Mesendoderm (in vitro differentiated cells): ENCODE results near the gene ADRA2B.
"Not testable (repeated sequence)": the region's sequence is repeated elsewhere in the genome, so short reads cannot be mapped to it uniquely, and the experiment has no call there.

Source experiments
- DNase-seq: peaks from one replicate; pipeline ENCODE4 v3.0.0; 2013
- H2AK5ac ChIP-seq: 2 replicates; pipeline ENCODE4 v1.6.1; 2013; ENCODE audit warnings: low read length, inconsistent platforms
- H2BK120ac ChIP-seq: 2 replicates; pipeline ENCODE4 v1.6.1; 2013; ENCODE audit warnings: low read depth, mild to moderate bottlenecking, low read length, moderate library complexity, mixed read lengths
- H2BK15ac ChIP-seq: replicated peaks from 2 replicates; pipeline ENCODE4 v1.6.1; 2013; ENCODE audit warnings: low read depth, mild to moderate bottlenecking, moderate library complexity
- H2BK5ac ChIP-seq: 2 replicates; pipeline ENCODE4 v1.6.1; 2013; ENCODE audit warnings: low read length, inconsistent platforms
- H3K18ac ChIP-seq: 2 replicates; pipeline ENCODE4 v1.6.1; 2013; ENCODE audit warnings: mild to moderate bottlenecking, low read length, mixed read lengths
- H3K23ac ChIP-seq: one replicate; pipeline ENCODE4 v1.6.1; 2013; ENCODE audit warnings: low read length
- H3K27ac ChIP-seq: 2 replicates; pipeline ENCODE4 v1.5.1; 2013; ENCODE audit warnings: low read depth, mild to moderate bottlenecking, inconsistent platforms, low read length, moderate library complexity
- H3K27me3 ChIP-seq: 2 replicates; pipeline ENCODE4 v1.6.1; 2013; ENCODE audit warnings: low read length, control low read depth, mild to moderate bottlenecking, inconsistent platforms; ENCODE audit not compliant: insufficient read depth, poor library complexity
- H3K36me3 ChIP-seq: 2 replicates; pipeline ENCODE4 v1.6.1; 2013; ENCODE audit warnings: low read length, inconsistent platforms; ENCODE audit not compliant: control insufficient read depth, insufficient read depth
- H3K4ac ChIP-seq: one replicate; pipeline ENCODE4 v1.6.1; 2013; ENCODE audit warnings: low read depth, mild to moderate bottlenecking, low read length, moderate library complexity
- H3K4me1 ChIP-seq: 2 replicates; pipeline ENCODE4 v1.6.1; 2013; ENCODE audit warnings: low read depth, low read length, inconsistent platforms; ENCODE audit not compliant: control insufficient read depth
- H3K4me2 ChIP-seq: 2 replicates; pipeline ENCODE4 v1.6.1; 2013; ENCODE audit warnings: low read length
- H3K4me3 ChIP-seq: 2 replicates; pipeline ENCODE4 v1.5.1; 2013; ENCODE audit warnings: mild to moderate bottlenecking, low read length
- H3K56ac ChIP-seq: one replicate; pipeline ENCODE4 v1.6.1; 2013; ENCODE audit warnings: low read length
- H3K79me1 ChIP-seq: 2 replicates; pipeline ENCODE4 v1.6.1; 2013; ENCODE audit warnings: low read length, inconsistent platforms
- H3K79me2 ChIP-seq: 2 replicates; pipeline ENCODE4 v1.6.1; 2013; ENCODE audit warnings: mild to moderate bottlenecking, low read length; ENCODE audit not compliant: control insufficient read depth, insufficient read depth
- H3K9ac ChIP-seq: 2 replicates; pipeline ENCODE4 v1.6.1; 2013; ENCODE audit warnings: low read length, inconsistent platforms
- H4K5ac ChIP-seq: one replicate; pipeline ENCODE4 v1.6.1; 2013; ENCODE audit warnings: low read length
- H4K8ac ChIP-seq: one replicate; pipeline ENCODE4 v1.6.1; 2013; ENCODE audit warnings: low read depth, mild to moderate bottlenecking, control low read depth, low read length, moderate library complexity
- WGBS: extraction: QIAGEN DNeasy Blood & Tissue Kit; methylation state at CpG from one replicate; pipeline ENCODE4 v1.1.7; 2013; ENCODE audit warnings: low lambda C conversion rate, missing lambda C conversion rate; ENCODE audit not compliant: insufficient coverage; ENCODE audit errors: extremely low coverage; 5-methylcytosine and 5-hydroxymethylcytosine counted together

ADRA2B gene

GRCh38 chr2:96089356-96090195, 26.8 kb downstream of the ADRA2B start:
- Histone ChIP-seq H3K27ac (no peak overlapping the region), H3K4ac (no peak overlapping the region), H4K8ac (no peak overlapping the region), H2BK15ac (no peak overlapping the region), H4K5ac (no peak overlapping the region), H2BK5ac (no peak overlapping the region), H3K4me2 (no peak overlapping the region), H3K4me1 (peaks cover 2% of the 10 kb centered on the region), H2BK120ac (no peak overlapping the region), H3K56ac (no peak overlapping the region), H2AK5ac (no peak overlapping the region), H3K9ac (no peak overlapping the region), H3K27me3 (no peaks in the 10 kb centered on the region), H3K79me1 (no peaks in the 10 kb centered on the region), H3K23ac (no peak overlapping the region), H3K79me2 (no peaks in the 10 kb centered on the region), H3K36me3 (no peaks in the 10 kb centered on the region), H3K4me3 (no peak overlapping the region), H3K18ac (no peak overlapping the region)
- DNase-seq, result no peak
- no CpG with 5 or more reads among the region's 22 CpGs for WGBS

- H4K8ac ChIP-seq, result no peak overlapping the region
- no peak for DNase-seq
- no peak overlapping the region for H2AK5ac ChIP-seq
- no CpG with 5 or more reads among the region's 19 CpGs for WGBS
- no peaks in the 10 kb centered on the region for H3K79me1 ChIP-seq
- H4K5ac ChIP-seq, result no peak overlapping the region
- H2BK15ac ChIP-seq, result no peak overlapping the region
- H3K4me1 ChIP-seq, result peaks cover 2% of the 10 kb centered on the region
- H2BK5ac ChIP-seq, result no peak overlapping the region
- no peaks in the 10 kb centered on the region for H3K79me2 ChIP-seq
- H3K27me3 ChIP-seq, result no peaks in the 10 kb centered on the region
- H2BK120ac ChIP-seq, result no peak overlapping the region
- H3K18ac ChIP-seq, result no peak overlapping the region
- no peak overlapping the region for H3K4me3 ChIP-seq
- H3K36me3 ChIP-seq, result no peaks in the 10 kb centered on the region
- no peak overlapping the region for H3K56ac ChIP-seq
- H3K9ac ChIP-seq, result no peak overlapping the region
- H3K27ac ChIP-seq, result no peak overlapping the region
- no peak overlapping the region for H3K23ac ChIP-seq
- no peak overlapping the region for H3K4ac ChIP-seq
- H3K4me2 ChIP-seq, result no peak overlapping the region
Observed at GRCh38 chr2:96088340-96089335, 27.7 kb downstream of the ADRA2B start.

DNA sequence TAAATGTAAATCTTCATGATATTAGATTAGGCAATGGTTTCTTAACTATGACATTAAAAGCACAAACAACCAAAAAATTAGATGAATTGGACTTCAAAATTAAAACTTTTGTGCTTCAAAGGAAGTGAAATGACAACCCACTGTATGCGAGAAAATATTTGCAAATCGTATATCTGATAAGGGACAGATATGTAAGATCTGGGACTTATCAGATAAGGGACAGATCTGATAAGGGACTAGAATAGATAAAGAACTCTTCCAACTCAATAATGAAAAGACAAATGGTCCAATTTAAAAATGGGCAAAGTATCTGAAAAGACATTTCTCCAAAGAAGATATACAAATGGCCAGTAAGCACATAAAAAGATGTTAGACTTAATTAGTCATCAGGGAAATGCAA, 29.2 kb downstream of the ADRA2B start:
- Histone ChIP-seq H3K4ac (no peak overlapping the region), H2BK120ac (no peak overlapping the region), H3K27ac (no peak overlapping the region), H2BK15ac (no peak overlapping the region), H3K4me2 (no peak overlapping the region), H4K5ac (no peak overlapping the region), H2BK5ac (no peak overlapping the region), H3K79me2 (no peaks in the 10 kb centered on the region), H4K8ac (no peak overlapping the region), H3K36me3 (no peaks in the 10 kb centered on the region), H3K23ac (no peak overlapping the region), H3K56ac (no peak overlapping the region), H3K9ac (no peak overlapping the region), H2AK5ac (no peak overlapping the region), H3K4me1 (peaks cover 2% of the 10 kb centered on the region), H3K4me3 (no peak overlapping the region), H3K27me3 (no peaks in the 10 kb centered on the region), H3K18ac (no peak overlapping the region), H3K79me1 (no peaks in the 10 kb centered on the region)
- WGBS, result no CpG with 5 or more reads among the region's 2 CpGs
- no peak for DNase-seq

DNA sequence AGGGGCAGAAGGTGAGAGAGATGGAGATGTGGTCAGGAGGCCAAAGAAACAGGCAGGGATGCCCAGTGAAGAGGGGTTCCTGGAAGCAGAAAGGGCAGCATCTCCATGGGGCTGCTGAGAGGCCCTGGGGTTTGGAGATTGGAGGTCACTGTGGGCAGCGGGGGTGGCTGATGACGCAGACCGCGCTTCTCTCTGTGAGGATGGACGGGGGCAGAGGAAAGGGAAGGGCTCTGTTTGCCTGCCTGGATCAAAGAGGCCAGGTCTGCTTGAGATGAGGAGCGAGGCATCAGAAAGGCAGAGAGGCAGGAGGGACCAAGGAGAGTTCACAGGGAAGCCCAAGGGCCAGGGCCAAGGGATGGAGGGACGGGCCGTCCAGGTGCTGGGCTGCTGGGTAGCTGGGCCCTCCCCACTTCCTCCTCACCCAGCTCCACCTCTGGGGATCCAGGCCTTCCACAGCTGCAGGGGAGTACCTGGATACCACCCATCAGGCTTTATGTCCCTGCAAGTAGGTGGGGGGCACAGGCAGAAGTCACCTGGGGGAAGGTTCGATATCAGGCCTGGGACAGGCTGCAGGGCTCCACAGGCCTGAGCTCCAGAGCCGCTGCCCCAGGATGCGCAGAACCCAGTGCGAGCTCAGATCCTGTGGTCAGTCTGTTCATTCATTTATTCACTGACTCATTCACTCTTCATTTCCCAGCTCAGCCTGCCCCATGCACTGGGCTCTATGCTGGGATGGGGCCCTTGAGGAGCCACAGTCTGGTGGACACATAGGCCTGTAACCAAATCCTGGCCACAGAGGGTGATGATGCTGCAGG, 30.6 kb downstream of the ADRA2B start:
- Histone ChIP-seq H3K4me2 (no peak overlapping the region), H3K27me3 (no peaks in the 10 kb centered on the region), H3K18ac (no peak overlapping the region), H2BK15ac (no peak overlapping the region), H2BK5ac (no peak overlapping the region), H2AK5ac (no peak overlapping the region), H3K4ac (no peak overlapping the region), H4K8ac (no peak overlapping the region), H3K56ac (no peak overlapping the region), H3K4me1 (no peaks in the 10 kb centered on the region), H3K4me3 (no peak overlapping the region), H3K79me2 (no peaks in the 10 kb centered on the region), H2BK120ac (no peak overlapping the region), H3K79me1 (no peaks in the 10 kb centered on the region), H3K23ac (no peak overlapping the region), H3K9ac (no peak overlapping the region), H3K27ac (no peak overlapping the region), H3K36me3 (no peaks in the 10 kb centered on the region), H4K5ac (no peak overlapping the region)
- DNase-seq, result no peak
- no CpG with 5 or more reads among the region's 12 CpGs for WGBS

DNA sequence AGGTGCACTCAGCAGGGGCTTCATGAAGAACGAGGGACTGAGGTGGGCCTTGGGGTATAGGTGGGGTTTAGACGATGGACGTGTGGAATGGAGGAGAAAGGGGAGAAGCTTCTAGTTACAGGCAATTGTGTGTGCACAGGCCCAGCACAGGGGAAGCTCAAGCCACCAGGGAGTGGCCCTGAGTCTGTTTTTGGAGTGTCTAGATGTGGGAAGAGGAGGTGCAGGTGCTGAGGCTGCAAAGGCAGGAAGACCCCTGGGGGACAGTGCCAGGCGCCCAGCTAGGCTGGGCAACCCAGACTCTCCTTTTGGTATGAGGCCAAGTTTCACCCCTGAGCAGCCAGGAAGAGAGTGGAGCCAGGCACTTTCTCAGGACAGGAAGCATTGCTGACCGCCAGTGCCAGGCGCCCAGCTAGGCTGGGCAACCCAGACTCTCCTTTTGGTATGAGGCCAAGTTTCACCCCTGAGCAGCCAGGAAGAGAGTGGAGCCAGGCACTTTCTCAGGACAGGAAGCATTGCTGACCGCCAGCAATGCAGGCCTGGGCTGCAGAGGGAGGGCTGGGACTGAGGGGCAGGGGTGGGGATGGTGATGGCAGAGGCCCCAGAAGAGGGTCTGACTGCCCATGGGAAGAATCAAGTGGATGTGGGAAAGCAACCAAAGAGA, 31.4 kb downstream of the ADRA2B start:
- not testable (repeated sequence) for H3K4me2 ChIP-seq, H3K36me3 ChIP-seq, H3K4ac ChIP-seq, H3K56ac ChIP-seq, H3K27ac ChIP-seq, H3K27me3 ChIP-seq, H2BK5ac ChIP-seq, H4K8ac ChIP-seq, H3K9ac ChIP-seq, H3K23ac ChIP-seq, H2BK120ac ChIP-seq, H3K18ac ChIP-seq, H3K79me2 ChIP-seq, DNase-seq, H2BK15ac ChIP-seq, H2AK5ac ChIP-seq, H3K79me1 ChIP-seq, H4K5ac ChIP-seq, H3K4me3 ChIP-seq, H3K4me1 ChIP-seq
- no CpG with 5 or more reads among the region's 7 CpGs for WGBS
